ENCODE measurements around the gene OSBPL5. TPM values are rescaled to one million over a fixed set of nuclear protein-coding genes. Genes with fewer than 3 reads are reported as not detected.

Gene OSBPL5
- total and polyA plus RNA-seq, 9 of the 15 experiments (the other 6 are each of a cell fraction or from before 2014, with no cell fraction given), result 0.06 to 14.8 (median 3.2) TPM

DNA sequence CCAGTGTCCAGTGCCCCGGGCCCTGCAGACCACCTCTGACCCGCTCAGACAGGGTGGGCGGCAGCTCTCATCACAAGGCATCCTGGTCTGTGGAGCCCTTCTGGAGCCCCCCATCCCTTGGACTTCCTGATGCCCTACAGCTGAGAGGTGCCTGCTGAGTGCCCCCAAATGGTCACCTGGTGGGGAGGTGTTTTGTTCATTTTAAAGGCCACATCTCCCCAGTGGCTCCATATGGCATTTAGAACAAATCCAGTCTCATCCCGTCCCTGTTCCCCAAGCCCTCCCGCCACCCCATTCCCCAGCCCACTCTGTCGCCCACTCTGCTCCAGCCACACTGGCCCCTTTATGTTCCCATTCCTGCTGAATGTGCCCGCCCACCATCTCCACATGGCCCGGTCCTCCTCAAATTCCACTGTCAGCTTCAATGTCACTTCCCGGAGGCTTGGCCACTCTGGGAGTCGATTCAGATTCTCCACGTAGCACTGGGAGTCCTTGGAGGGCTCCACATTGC, 32.8 kb downstream of the OSBPL5 start:
- CTCF ChIA-PET (ENCODE audit: low intra/inter-chr PET ratio), result no interaction called here
- FAIRE-seq (no peak), ATAC-seq (no peak), DNase-seq (ENCODE audit: extremely low read depth in 1 of 4, low spot score in 3 of 4) (no peak)
- Histone ChIP-seq H3K27ac (ENCODE audit: extremely low read depth, low read depth, low read length) (no peak overlapping the region), H2AFZ (ENCODE audit: low read depth, low read length) (no peak overlapping the region), H3K4me1 (replicated peaks in 1 of 2; ENCODE audit: control insufficient read depth in 2 of 2, insufficient read depth in 2 of 2, low read length in 2 of 2) (peaks cover 0 to 49% of the 10 kb centered on the region in 2 experiments; a peak in 2 of 5 replicates), H3K4me3 (no peak overlapping the region), H4K20me1 (replicated peaks; ENCODE audit: control insufficient read depth, insufficient read depth, low read length) (peaks cover 16% of the 10 kb centered on the region; the same call in 1 of the 2 replicates), H3K27me3 (ENCODE audit: control insufficient read depth in 2 of 2, insufficient read depth in 2 of 2, low read length in 2 of 2) (no peaks in the 10 kb centered on the region), H3K36me3 (ENCODE audit: control insufficient read depth, insufficient read depth, low read length) (0 out of 3 replicates have a peak, but pooled peaks cover 2% of the 10 kb centered on the region), H3K4me2 (ENCODE audit: insufficient read depth, low read length) (no peak overlapping the region), H3K79me2 (ENCODE audit: control insufficient read depth, insufficient read depth, low read length) (no peaks in the 10 kb centered on the region), H3K9ac (ENCODE audit: insufficient read depth in 1 of 2, low read depth in 2 of 2, low read length in 2 of 2) (no peak overlapping the region), H3K9me3 (replicated peaks; ENCODE audit: control insufficient read depth, insufficient read depth, low read depth, low read length) (no peaks in the 10 kb centered on the region), H3K9me1 (ENCODE audit: control insufficient read depth, insufficient read depth, low read length) (peaks cover 3% of the 10 kb centered on the region)
- in situ Hi-C loops (cut with MboI), result no loop called here
- intact Hi-C loops (cut with micrococcal nuclease), result no loop called here
- POLR2A ChIA-PET, result no interaction called here
- WGBS (ENCODE audit: insufficient coverage, low coverage, missing lambda C conversion rate), result 54% methylated on average over 11 of the region's 11 CpGs
- no TSS peak for BruUV-seq (replicated peaks)
- TF ChIP-seq MCM7 (IDR thresholded peaks at IDR 0.05), result no peak
- TF ChIP-seq CHD1 (IDR thresholded peaks at IDR 0.05; ENCODE audit: low read length), result no peak
- TF ChIP-seq, protein P1, sequence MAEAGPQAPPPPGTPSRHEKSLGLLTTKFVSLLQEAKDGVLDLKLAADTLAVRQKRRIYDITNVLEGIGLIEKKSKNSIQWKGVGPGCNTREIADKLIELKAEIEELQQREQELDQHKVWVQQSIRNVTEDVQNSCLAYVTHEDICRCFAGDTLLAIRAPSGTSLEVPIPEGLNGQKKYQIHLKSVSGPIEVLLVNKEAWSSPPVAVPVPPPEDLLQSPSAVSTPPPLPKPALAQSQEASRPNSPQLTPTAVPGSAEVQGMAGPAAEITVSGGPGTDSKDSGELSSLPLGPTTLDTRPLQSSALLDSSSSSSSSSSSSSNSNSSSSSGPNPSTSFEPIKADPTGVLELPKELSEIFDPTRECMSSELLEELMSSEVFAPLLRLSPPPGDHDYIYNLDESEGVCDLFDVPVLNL (CRISPR knock-in tag; IDR thresholded peaks at IDR 0.05; ENCODE audit: low read depth), result no peak
- no peak for TF ChIP-seq RHOXF2B (CRISPR knock-in tag; conservative IDR thresholded peaks at IDR 0.05)
- no peak for TF ChIP-seq PHB (CRISPR knock-in tag; IDR thresholded peaks at IDR 0.05)
- no peak for TF ChIP-seq FOXJ2 (tag; IDR thresholded peaks at IDR 0.05)
